Measurements from ENCODE around the gene DISC1. TPM values are rescaled to one million over a fixed set of nuclear protein-coding genes. Genes with fewer than 3 reads are reported as not detected.

Gene DISC1
- total RNA-seq, 1 donor from 2014 or later: 3.5 TPM

- no peak for TF ChIP-seq CTCF (IDR thresholded peaks at IDR 0.05; ENCODE audit: borderline replicate concordance)
- Histone ChIP-seq H3K9me3 (replicated peaks) (peaks cover 7% of the 10 kb centered on the region), H3K27me3 (ENCODE audit: low read depth) (no peaks in the 10 kb centered on the region), H3K4me3 (no peak overlapping the region), H3K4me1 (peaks cover 7% of the 10 kb centered on the region), H3K27ac (replicated peaks) (no peak overlapping the region), H3K36me3 (no peaks in the 10 kb centered on the region)
- no peak for DNase-seq
- intact Hi-C loops (cut with micrococcal nuclease): no loop called here
These were observed 325.6 kb downstream of the DISC1 start for GRCh38 chr1:231952154-231952553.

- DNase-seq: no peak
- Histone ChIP-seq H3K36me3 (no peaks in the 10 kb centered on the region), H3K27me3 (ENCODE audit: low read depth) (no peaks in the 10 kb centered on the region), H3K9me3 (replicated peaks) (peaks cover 6% of the 10 kb centered on the region), H3K4me3 (no peak overlapping the region), H3K27ac (replicated peaks) (no peak overlapping the region), H3K4me1 (peaks cover 7% of the 10 kb centered on the region)
- no peak for TF ChIP-seq CTCF (IDR thresholded peaks at IDR 0.05; ENCODE audit: borderline replicate concordance)
- intact Hi-C loops (cut with micrococcal nuclease): no loop called here
These were observed 327.1 kb downstream of the DISC1 start for GRCh38 chr1:231953660-231954059.

GRCh38 chr1:231954751-231955150 lies 328.2 kb downstream of the DISC1 start:
- Histone ChIP-seq H3K4me3 (no peak overlapping the region), H3K36me3 (no peaks in the 10 kb centered on the region), H3K27me3 (ENCODE audit: low read depth) (no peaks in the 10 kb centered on the region), H3K27ac (replicated peaks) (no peak overlapping the region), H3K9me3 (replicated peaks) (peaks cover 6% of the 10 kb centered on the region), H3K4me1 (peaks cover 7% of the 10 kb centered on the region)
- intact Hi-C loops (cut with micrococcal nuclease): no loop called here
- DNase-seq: no peak
- TF ChIP-seq CTCF (IDR thresholded peaks at IDR 0.05; ENCODE audit: borderline replicate concordance): no peak

- no peak for DNase-seq
- Histone ChIP-seq H3K4me1 (no peaks in the 10 kb centered on the region), H3K4me3 (no peak overlapping the region), H3K36me3 (no peaks in the 10 kb centered on the region), H3K27ac (replicated peaks) (no peak overlapping the region), H3K9me3 (replicated peaks) (peaks cover 6% of the 10 kb centered on the region), H3K27me3 (ENCODE audit: low read depth) (no peaks in the 10 kb centered on the region)
- intact Hi-C loops (cut with micrococcal nuclease): no loop called here
- TF ChIP-seq CTCF (IDR thresholded peaks at IDR 0.05; ENCODE audit: borderline replicate concordance): no peak
These were observed 330.8 kb downstream of the DISC1 start for GRCh38 chr1:231957359-231957758.

GRCh38 chr1:231958448-231958847 lies 331.9 kb downstream of the DISC1 start:
- Histone ChIP-seq H3K4me1 (no peaks in the 10 kb centered on the region), H3K27ac (replicated peaks) (no peak overlapping the region), H3K27me3 (ENCODE audit: low read depth) (no peaks in the 10 kb centered on the region), H3K4me3 (no peak overlapping the region), H3K9me3 (replicated peaks) (peaks cover 6% of the 10 kb centered on the region), H3K36me3 (no peaks in the 10 kb centered on the region)
- no peak for DNase-seq
- no peak for TF ChIP-seq CTCF (IDR thresholded peaks at IDR 0.05; ENCODE audit: borderline replicate concordance)
- intact Hi-C loops (cut with micrococcal nuclease): no loop called here
